Measurements from ENCODE around the gene KAZN. TPM values are rescaled to one million over a fixed set of nuclear protein-coding genes. Genes with fewer than 3 reads are reported as not detected.

Gene KAZN
- total and polyA plus RNA-seq, 2 of the 8 experiments (the other 6 are each of a cell fraction or from before 2014, with no cell fraction given), result 3.7 to 11.8 TPM

DNA sequence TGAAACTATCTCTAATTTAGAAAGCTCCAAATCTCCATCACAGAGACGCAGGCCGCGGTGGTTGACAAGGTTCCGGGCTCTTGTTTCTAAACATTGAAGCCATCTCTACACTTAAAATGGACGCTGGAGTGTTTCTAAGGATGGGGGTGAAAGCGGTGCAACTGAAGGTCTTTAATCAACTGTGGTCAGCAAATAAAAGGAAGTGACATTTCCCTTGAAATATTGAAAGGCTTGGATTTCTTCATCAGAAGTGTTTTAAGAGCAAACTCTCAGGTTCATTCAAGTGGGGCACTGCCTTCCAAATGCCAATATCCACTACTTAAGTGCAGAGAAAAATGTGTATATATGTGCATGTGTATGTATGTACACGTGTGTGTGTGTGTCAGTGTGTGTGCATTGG is 117.3 kb downstream of the KAZN start:
- ChIA-PET CTCF (ENCODE audit: partially characterized antibody) (interaction anchor here (0.7 to 1.2 kb wide), 2 partner anchors 88 to 125 kb away, joined by 3 to 4 read pairs; no protein-coding TSS in a partner anchor), POLR2A (ENCODE audit: partially characterized antibody) (no interaction called here)
- no peaks in the 10 kb centered on the region for H3K23me2 ChIP-seq (ENCODE audit: low read depth, low read length)
- H3K27ac ChIP-seq (ENCODE audit: low read depth, low read length), result no peak overlapping the region
- H2BK120ac ChIP-seq (replicated peaks; ENCODE audit: low read depth, low read length), result no peak overlapping the region
- no peaks in the 10 kb centered on the region for H3K36me3 ChIP-seq (ENCODE audit: control insufficient read depth in 2 of 4, insufficient read depth in 4 of 4, low read length in 3 of 4)
- H2AK5ac ChIP-seq (ENCODE audit: low read depth, low read length), result no peak overlapping the region
- no peak overlapping the region for H3K56ac ChIP-seq (replicated peaks; ENCODE audit: insufficient read length, low read depth, low read length)
- H3K9me3 ChIP-seq (ENCODE audit: insufficient read depth in 2 of 2, low read depth in 1 of 2, low read length in 1 of 2), result no peaks in the 10 kb centered on the region
- H4K91ac ChIP-seq (replicated peaks; ENCODE audit: insufficient read length, low read length), result no peak overlapping the region
- no peak overlapping the region for H3K18ac ChIP-seq (ENCODE audit: extremely low read depth, low read length)
- H3K4ac ChIP-seq (replicated peaks; ENCODE audit: insufficient read length, low read depth, low read length), result no peak overlapping the region
- no peak overlapping the region for H3K4me2 ChIP-seq (ENCODE audit: insufficient read depth in 1 of 2, low read depth in 2 of 2, low read length in 2 of 2)
- no peak overlapping the region for H4K8ac ChIP-seq (ENCODE audit: extremely low read depth, insufficient read depth, low read length)
- WGBS, 2 experiments (ENCODE audit: extremely low coverage in 1 of 2, insufficient coverage in 1 of 2, insufficient read length in 1 of 2, insufficient replicate concordance in 2 of 2, low coverage in 1 of 2, low lambda C conversion rate in 2 of 2, missing lambda C conversion rate in 1 of 2), result 85% methylated on average over 7 of the region's 7 CpGs; no CpG with 5 or more reads in 1 of the 2 experiments
- no peaks in the 10 kb centered on the region for H3K27me3 ChIP-seq (replicated peaks in 1 of 4; ENCODE audit: control insufficient read depth in 3 of 4, extremely low read depth in 1 of 4, insufficient read depth in 3 of 4, low read length in 3 of 4)
- no peak overlapping the region for H2BK20ac ChIP-seq (ENCODE audit: low read length)
- H2BK15ac ChIP-seq (ENCODE audit: low read length), result no peak overlapping the region
- H3K4me1 ChIP-seq (replicated peaks in 1 of 4; ENCODE audit: control insufficient read depth in 3 of 4, insufficient read depth in 4 of 4, low read length in 3 of 4), result no peaks in the 10 kb centered on the region
- peaks cover 3% of the 10 kb centered on the region for H3K79me1 ChIP-seq (ENCODE audit: low read depth, low read length)
- DNase-seq (ENCODE audit: low read depth in 1 of 2, low spot score in 2 of 2), result no peak
- peaks cover 0 to 2% of the 10 kb centered on the region in 2 experiments for H4K20me1 ChIP-seq (replicated peaks in 1 of 2; ENCODE audit: control insufficient read depth in 1 of 2, insufficient read depth in 2 of 2, low read length in 2 of 2)
- H2AFZ ChIP-seq (ENCODE audit: low read length), result no peak overlapping the region
- no peak overlapping the region for H4K5ac ChIP-seq (ENCODE audit: insufficient read length, low read depth, low read length)
- no peak for FAIRE-seq
- H3K23ac ChIP-seq (ENCODE audit: insufficient read length), result no peak overlapping the region
- no peak overlapping the region for H2BK12ac ChIP-seq (ENCODE audit: low read depth, low read length)
- no peak overlapping the region for H2BK5ac ChIP-seq (ENCODE audit: low read depth, low read length)
- H3K4me3 ChIP-seq (ENCODE audit: extremely low read depth in 1 of 4, insufficient read depth in 2 of 4, low read depth in 3 of 4, low read length in 4 of 4), result no peak overlapping the region
- no peak overlapping the region for H3K9ac ChIP-seq (replicated peaks in 1 of 4; ENCODE audit: extremely low read depth in 1 of 4, low read depth in 3 of 4, low read length in 3 of 4)
- H3K14ac ChIP-seq (ENCODE audit: insufficient read length), result no peak overlapping the region
- no peaks in the 10 kb centered on the region for H3K79me2 ChIP-seq (ENCODE audit: control insufficient read depth in 1 of 2, insufficient read depth in 2 of 2, low read length in 2 of 2)
- TF ChIP-seq SP2 (IDR thresholded peaks at IDR 0.05; ENCODE audit: low read length) (no peak), YY1 (IDR thresholded peaks at IDR 0.05; ENCODE audit: low read depth, low read length) (no peak), MAFK (IDR thresholded peaks at IDR 0.05; ENCODE audit: low read depth, low read length) (no peak), KDM5A (IDR thresholded peaks at IDR 0.05; ENCODE audit: low read length) (no peak), ZNF274 (IDR thresholded peaks at IDR 0.05; ENCODE audit: borderline replicate concordance, extremely low read depth, low read length) (no peak), KDM4A (IDR thresholded peaks at IDR 0.05; ENCODE audit: low read depth, low read length, severe bottlenecking) (no peak), EZH2 (IDR thresholded peaks at IDR 0.05; ENCODE audit: low read depth, low read length, severe bottlenecking) (no peak), CBX5 (IDR thresholded peaks at IDR 0.05; ENCODE audit: low read depth, low read length) (no peak)
